Ishikawa (cell line): ENCODE data around the gene MKLN1.

Experiments used
- EP300 ChIP-seq: IDR thresholded peaks from 2 replicates; pipeline ENCODE4 v1.6.1; 2012; ENCODE audit warnings: borderline replicate concordance
- NFIC ChIP-seq: IDR thresholded peaks from 2 replicates; pipeline ENCODE4 v1.6.1; 2012
- YY1 ChIP-seq: IDR thresholded peaks from 2 replicates; pipeline ENCODE4 v1.6.1; 2012; ENCODE audit warnings: low read depth
- TF ChIP-seq, protein P1 (sequence below): IDR thresholded peaks from 2 replicates; pipeline ENCODE4 v1.6.1; 2012; ENCODE audit warnings: low read depth, mild to moderate bottlenecking

GRCh38 chr7:131288450-131288849 lies 39.2 kb upstream of the MKLN1 start:
- no peak for TF ChIP-seq EP300
- no peak for TF ChIP-seq YY1
- no peak for TF ChIP-seq NFIC
- TF ChIP-seq, protein P1, sequence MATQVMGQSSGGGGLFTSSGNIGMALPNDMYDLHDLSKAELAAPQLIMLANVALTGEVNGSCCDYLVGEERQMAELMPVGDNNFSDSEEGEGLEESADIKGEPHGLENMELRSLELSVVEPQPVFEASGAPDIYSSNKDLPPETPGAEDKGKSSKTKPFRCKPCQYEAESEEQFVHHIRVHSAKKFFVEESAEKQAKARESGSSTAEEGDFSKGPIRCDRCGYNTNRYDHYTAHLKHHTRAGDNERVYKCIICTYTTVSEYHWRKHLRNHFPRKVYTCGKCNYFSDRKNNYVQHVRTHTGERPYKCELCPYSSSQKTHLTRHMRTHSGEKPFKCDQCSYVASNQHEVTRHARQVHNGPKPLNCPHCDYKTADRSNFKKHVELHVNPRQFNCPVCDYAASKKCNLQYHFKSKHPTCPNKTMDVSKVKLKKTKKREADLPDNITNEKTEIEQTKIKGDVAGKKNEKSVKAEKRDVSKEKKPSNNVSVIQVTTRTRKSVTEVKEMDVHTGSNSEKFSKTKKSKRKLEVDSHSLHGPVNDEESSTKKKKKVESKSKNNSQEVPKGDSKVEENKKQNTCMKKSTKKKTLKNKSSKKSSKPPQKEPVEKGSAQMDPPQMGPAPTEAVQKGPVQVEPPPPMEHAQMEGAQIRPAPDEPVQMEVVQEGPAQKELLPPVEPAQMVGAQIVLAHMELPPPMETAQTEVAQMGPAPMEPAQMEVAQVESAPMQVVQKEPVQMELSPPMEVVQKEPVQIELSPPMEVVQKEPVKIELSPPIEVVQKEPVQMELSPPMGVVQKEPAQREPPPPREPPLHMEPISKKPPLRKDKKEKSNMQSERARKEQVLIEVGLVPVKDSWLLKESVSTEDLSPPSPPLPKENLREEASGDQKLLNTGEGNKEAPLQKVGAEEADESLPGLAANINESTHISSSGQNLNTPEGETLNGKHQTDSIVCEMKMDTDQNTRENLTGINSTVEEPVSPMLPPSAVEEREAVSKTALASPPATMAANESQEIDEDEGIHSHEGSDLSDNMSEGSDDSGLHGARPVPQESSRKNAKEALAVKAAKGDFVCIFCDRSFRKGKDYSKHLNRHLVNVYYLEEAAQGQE = no peak
